Esophagus muscularis mucosa (tissue), 4 donors: ENCODE data around the gene FAM3C.

Experiments used
- EP300 ChIP-seq: sonication (generic); formaldehyde crosslinking; IDR thresholded peaks from one replicate; pipeline ENCODE4 v1.6.1; 2017; ENCODE audit warnings: antibody characterized with exemption
- POLR2A ChIP-seq: fragments of 450-650 bp; IDR thresholded peaks from one replicate; pipeline ENCODE4 v1.6.1; 2017; ENCODE audit warnings: antibody characterized with exemption, moderate library complexity, mild to moderate bottlenecking, low read depth
- POLR2AphosphoS5 ChIP-seq, 2 donors: sonication (generic); formaldehyde crosslinking; IDR thresholded peaks; one replicate each; pipeline ENCODE4 v1.6.1; 2017; ENCODE audit warnings: antibody characterized with exemption in 2 of 2
- TF ChIP-seq, protein P1 (sequence below), 3 experiments: fragments of 200-600 bp in 2 of 3; fragments of 450-650 bp in 1 of 3; sonication (generic) in 2 of 3; IDR thresholded peaks; one replicate each; pipeline ENCODE4 v1.5.1; 2017 to 2019; ENCODE audit warnings: antibody characterized with exemption in 3 of 3, mild to moderate bottlenecking in 2 of 3, moderate library complexity in 1 of 3

DNA sequence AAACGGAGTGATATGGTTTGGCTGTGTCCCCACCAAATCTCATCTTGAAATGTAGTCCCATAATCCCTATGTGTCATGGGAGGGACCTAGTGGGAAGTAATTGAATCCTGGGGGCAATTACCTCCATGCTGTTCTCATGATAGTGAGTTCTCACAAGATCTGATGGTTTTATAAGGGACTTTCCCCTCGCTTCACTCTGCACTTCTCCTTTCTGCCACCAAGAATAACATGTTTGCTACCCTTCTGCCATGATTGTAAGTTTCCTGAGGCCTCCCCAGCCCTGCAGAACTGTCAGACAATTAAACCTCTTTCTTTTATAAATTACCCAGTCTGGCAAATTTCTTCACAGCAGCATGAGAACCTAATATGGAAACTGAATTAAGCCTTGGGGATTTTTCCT lies 19.1 kb downstream of the FAM3C start:
- TF ChIP-seq, protein P1, sequence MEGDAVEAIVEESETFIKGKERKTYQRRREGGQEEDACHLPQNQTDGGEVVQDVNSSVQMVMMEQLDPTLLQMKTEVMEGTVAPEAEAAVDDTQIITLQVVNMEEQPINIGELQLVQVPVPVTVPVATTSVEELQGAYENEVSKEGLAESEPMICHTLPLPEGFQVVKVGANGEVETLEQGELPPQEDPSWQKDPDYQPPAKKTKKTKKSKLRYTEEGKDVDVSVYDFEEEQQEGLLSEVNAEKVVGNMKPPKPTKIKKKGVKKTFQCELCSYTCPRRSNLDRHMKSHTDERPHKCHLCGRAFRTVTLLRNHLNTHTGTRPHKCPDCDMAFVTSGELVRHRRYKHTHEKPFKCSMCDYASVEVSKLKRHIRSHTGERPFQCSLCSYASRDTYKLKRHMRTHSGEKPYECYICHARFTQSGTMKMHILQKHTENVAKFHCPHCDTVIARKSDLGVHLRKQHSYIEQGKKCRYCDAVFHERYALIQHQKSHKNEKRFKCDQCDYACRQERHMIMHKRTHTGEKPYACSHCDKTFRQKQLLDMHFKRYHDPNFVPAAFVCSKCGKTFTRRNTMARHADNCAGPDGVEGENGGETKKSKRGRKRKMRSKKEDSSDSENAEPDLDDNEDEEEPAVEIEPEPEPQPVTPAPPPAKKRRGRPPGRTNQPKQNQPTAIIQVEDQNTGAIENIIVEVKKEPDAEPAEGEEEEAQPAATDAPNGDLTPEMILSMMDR (IDR thresholded peaks at IDR 0.05), result no peak
- TF ChIP-seq POLR2AphosphoS5 (IDR thresholded peaks at IDR 0.05) (no peak), POLR2A (no peak), EP300 (no peak)
